Adrenal gland (tissue), 5 donors: ENCODE data around the gene DPYD.

Experiments
- POLR2A ChIP-seq, 2 donors: fragments of 450-650 bp; IDR thresholded peaks; one replicate each; pipeline ENCODE4 v1.6.1; 2017; ENCODE audit warnings: antibody characterized with exemption in 2 of 2, mild to moderate bottlenecking in 2 of 2, moderate library complexity in 1 of 2
- TF ChIP-seq, protein P1 (sequence below), 6 experiments: fragments of 450-650 bp in 4 of 6; fragments of 200-600 bp in 2 of 6; sonication (generic) in 1 of 6; IDR thresholded peaks; 1 replicate in 5 of 6; 2 replicates in 1 of 6; pipeline versions ENCODE4 v1.5.1 to v1.8.0; 2016 to 2021; ENCODE audit warnings: antibody characterized with exemption in 6 of 6, mild to moderate bottlenecking in 2 of 6, moderate library complexity in 1 of 6
- donor health status: DM: no; HTN: no; CAD: no.

DNA sequence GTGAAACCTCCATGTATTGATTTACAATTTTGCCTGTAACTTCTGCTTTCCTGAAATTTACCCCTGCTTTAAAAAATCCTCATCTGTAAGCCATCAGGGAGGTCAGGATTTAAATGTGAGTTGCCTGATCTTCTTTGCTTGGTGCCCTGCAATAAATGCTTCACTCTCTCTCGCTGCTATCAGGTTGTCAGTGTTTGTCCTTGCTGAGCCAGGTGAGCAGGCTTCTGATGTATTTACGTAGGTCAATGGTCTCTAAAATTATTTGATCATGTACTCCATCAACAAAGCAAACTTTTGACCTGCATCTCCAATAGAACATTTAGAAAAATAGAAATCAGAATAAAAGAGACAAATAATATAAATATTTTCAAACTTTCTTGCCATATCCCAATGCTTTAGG lies 453.4 kb downstream of the DPYD start:
- TF ChIP-seq, protein P1, sequence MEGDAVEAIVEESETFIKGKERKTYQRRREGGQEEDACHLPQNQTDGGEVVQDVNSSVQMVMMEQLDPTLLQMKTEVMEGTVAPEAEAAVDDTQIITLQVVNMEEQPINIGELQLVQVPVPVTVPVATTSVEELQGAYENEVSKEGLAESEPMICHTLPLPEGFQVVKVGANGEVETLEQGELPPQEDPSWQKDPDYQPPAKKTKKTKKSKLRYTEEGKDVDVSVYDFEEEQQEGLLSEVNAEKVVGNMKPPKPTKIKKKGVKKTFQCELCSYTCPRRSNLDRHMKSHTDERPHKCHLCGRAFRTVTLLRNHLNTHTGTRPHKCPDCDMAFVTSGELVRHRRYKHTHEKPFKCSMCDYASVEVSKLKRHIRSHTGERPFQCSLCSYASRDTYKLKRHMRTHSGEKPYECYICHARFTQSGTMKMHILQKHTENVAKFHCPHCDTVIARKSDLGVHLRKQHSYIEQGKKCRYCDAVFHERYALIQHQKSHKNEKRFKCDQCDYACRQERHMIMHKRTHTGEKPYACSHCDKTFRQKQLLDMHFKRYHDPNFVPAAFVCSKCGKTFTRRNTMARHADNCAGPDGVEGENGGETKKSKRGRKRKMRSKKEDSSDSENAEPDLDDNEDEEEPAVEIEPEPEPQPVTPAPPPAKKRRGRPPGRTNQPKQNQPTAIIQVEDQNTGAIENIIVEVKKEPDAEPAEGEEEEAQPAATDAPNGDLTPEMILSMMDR (IDR thresholded peaks at IDR 0.05) = no peak
- no peak for TF ChIP-seq POLR2A (IDR thresholded peaks at IDR 0.05)
